H1 (cell line): ENCODE results near the gene CHAC1. TPM values are rescaled to one million over a fixed set of nuclear protein-coding genes. Genes with fewer than 3 reads are reported as not detected.

ENCODE experiments used
- CTCF ChIA-PET: fragments of 300-600 bp; sonication (Branson Sonifier 250); formaldehyde crosslinking; loops from one replicate; lab custom pipeline; 2021; ENCODE audit not compliant: partially characterized antibody; lab: Charles Lee
- POLR2A ChIA-PET: fragments of 300-600 bp; sonication (Branson Sonifier 250); formaldehyde crosslinking; loops from one replicate; lab custom pipeline; 2021; ENCODE audit warnings: inconsistent platforms; ENCODE audit not compliant: partially characterized antibody; lab: Charles Lee
- DNase-seq, 2 experiments: peaks; one replicate each; pipeline versions ENCODE4 v3.0.0 to v3.0.0-alpha.2; 2010 to 2022; ENCODE audit warnings: low spot score in 2 of 2, low read depth in 1 of 2, mixed read lengths in 1 of 2
- FAIRE-seq: peaks from 2 replicates; lab custom pipeline; 2011; peaks lifted over from hg19 to GRCh38; lab: Jason Lieb, UNC
- H2AFZ ChIP-seq: 2 replicates; pipeline ENCODE4 v1.8.1; 2012; ENCODE audit warnings: low read length, inconsistent platforms
- H2AK5ac ChIP-seq: 2 replicates; pipeline ENCODE4 v1.6.1; 2013; ENCODE audit warnings: low read depth, low read length
- H2BK120ac ChIP-seq: replicated peaks from 2 replicates; pipeline ENCODE3; 2013; ENCODE audit warnings: low read depth, low read length, inconsistent platforms
- H2BK12ac ChIP-seq: 2 replicates; pipeline ENCODE4 v1.6.1; 2013; ENCODE audit warnings: low read depth, low read length
- H2BK15ac ChIP-seq: 2 replicates; pipeline ENCODE4 v1.6.1; 2013; ENCODE audit warnings: low read length
- H2BK20ac ChIP-seq: 2 replicates; pipeline ENCODE4 v1.6.1; 2013; ENCODE audit warnings: low read length
- H2BK5ac ChIP-seq: 2 replicates; pipeline ENCODE4 v1.6.1; 2013; ENCODE audit warnings: low read depth, low read length
- H3K14ac ChIP-seq: 2 replicates; pipeline ENCODE4 v1.6.1; 2013; ENCODE audit warnings: inconsistent platforms; ENCODE audit not compliant: insufficient read length
- H3K18ac ChIP-seq: 2 replicates; pipeline ENCODE4 v1.6.1; 2013; ENCODE audit warnings: low read length; ENCODE audit errors: extremely low read depth
- H3K23ac ChIP-seq: 2 replicates; pipeline ENCODE4 v1.6.1; 2013; ENCODE audit warnings: inconsistent platforms; ENCODE audit not compliant: insufficient read length
- H3K23me2 ChIP-seq: 2 replicates; pipeline ENCODE4 v1.6.1; 2013; ENCODE audit warnings: low read depth, low read length
- H3K27ac ChIP-seq: 2 replicates; pipeline ENCODE4 v1.6.1; 2011; ENCODE audit warnings: low read depth, low read length, inconsistent platforms
- H3K27me3 ChIP-seq, 4 experiments: replicated peaks in 1 of 4; 1 replicate in 1 of 4; 2 replicates in 3 of 4; pipeline versions ENCODE4 v1.6.1 to v1.8.1; 2011 to 2013; ENCODE audit warnings: low read length in 3 of 4, mild to moderate bottlenecking in 3 of 4, inconsistent platforms in 2 of 4, mixed read lengths in 2 of 4, moderate library complexity in 1 of 4; ENCODE audit not compliant: control insufficient read depth in 3 of 4, insufficient read depth in 3 of 4; ENCODE audit errors: extremely low read depth in 1 of 4
- H3K36me3 ChIP-seq, 4 experiments: 2 replicates each; pipeline versions ENCODE4 v1.6.1 to v1.8.1; 2011 to 2013; ENCODE audit warnings: mild to moderate bottlenecking in 4 of 4, low read length in 3 of 4, moderate library complexity in 2 of 4, control low read depth in 1 of 4, inconsistent platforms in 1 of 4; ENCODE audit not compliant: insufficient read depth in 4 of 4, control insufficient read depth in 2 of 4
- H3K4ac ChIP-seq: replicated peaks from 2 replicates; pipeline ENCODE3; 2013; ENCODE audit warnings: low read length, low read depth, mixed read lengths, inconsistent platforms; ENCODE audit not compliant: insufficient read length
- H3K4me1 ChIP-seq, 4 experiments: replicated peaks in 1 of 4; 1 replicate in 1 of 4; 2 replicates in 3 of 4; pipeline versions ENCODE4 v1.6.1 to v1.8.1; 2011 to 2013; ENCODE audit warnings: low read length in 3 of 4, inconsistent platforms in 2 of 4, mixed read lengths in 1 of 4; ENCODE audit not compliant: insufficient read depth in 4 of 4, control insufficient read depth in 3 of 4
- H3K4me2 ChIP-seq, 2 experiments: 2 replicates each; pipeline versions ENCODE4 v1.6.1 to v1.8.1; 2011 to 2013; ENCODE audit warnings: low read depth in 2 of 2, low read length in 2 of 2, control low read depth in 1 of 2, inconsistent platforms in 1 of 2, mild to moderate bottlenecking in 1 of 2; ENCODE audit not compliant: insufficient read depth in 1 of 2
- H3K4me3 ChIP-seq, 4 experiments: fragments of 200-600, 300-600 bp in 1 of 4; sonication (generic), shearing (Covaris generic), sonication (Bioruptor Twin) in 1 of 4; 2 replicates each; pipeline versions ENCODE4 v1.5.1 to v1.8.1; 2011 to 2016; ENCODE audit warnings: low read length in 4 of 4, low read depth in 3 of 4, control low read depth in 2 of 4, inconsistent platforms in 2 of 4, mild to moderate bottlenecking in 2 of 4, mixed read lengths in 1 of 4, moderate library complexity in 1 of 4; ENCODE audit not compliant: insufficient read depth in 2 of 4; ENCODE audit errors: extremely low read depth in 1 of 4
- H3K56ac ChIP-seq: replicated peaks from 2 replicates; pipeline ENCODE3; 2013; ENCODE audit warnings: low read depth, mild to moderate bottlenecking, mixed read lengths, low read length, inconsistent platforms; ENCODE audit not compliant: insufficient read length
- H3K79me1 ChIP-seq: 2 replicates; pipeline ENCODE4 v1.6.1; 2013; ENCODE audit warnings: low read depth, low read length, control low read depth
- H3K79me2 ChIP-seq, 2 experiments: 2 replicates each; pipeline versions ENCODE4 v1.6.1 to v1.8.1; 2012 to 2013; ENCODE audit warnings: low read length in 2 of 2, mild to moderate bottlenecking in 2 of 2, inconsistent platforms in 1 of 2; ENCODE audit not compliant: insufficient read depth in 2 of 2, control insufficient read depth in 1 of 2
- H3K9ac ChIP-seq, 4 experiments: replicated peaks in 1 of 4; 1 replicate in 1 of 4; 2 replicates in 3 of 4; pipeline versions ENCODE4 v1.6.1 to v1.8.1; 2011 to 2013; ENCODE audit warnings: low read depth in 3 of 4, low read length in 3 of 4, control low read depth in 2 of 4, mild to moderate bottlenecking in 2 of 4, moderate library complexity in 2 of 4, inconsistent platforms in 1 of 4; ENCODE audit errors: extremely low read depth in 1 of 4
- H3K9me3 ChIP-seq, 2 experiments: 2 replicates each; pipeline versions ENCODE4 v1.6.1 to v1.8.1; 2012 to 2013; ENCODE audit warnings: mild to moderate bottlenecking in 2 of 2, moderate library complexity in 2 of 2, control low read depth in 1 of 2, inconsistent platforms in 1 of 2, low read depth in 1 of 2, low read length in 1 of 2, mixed read lengths in 1 of 2; ENCODE audit not compliant: insufficient read depth in 2 of 2
- H4K20me1 ChIP-seq, 2 experiments: replicated peaks in 1 of 2; 2 replicates each; pipeline versions ENCODE3 to v1.8.1; 2011 to 2013; ENCODE audit warnings: inconsistent platforms in 2 of 2, low read length in 2 of 2, mild to moderate bottlenecking in 1 of 2; ENCODE audit not compliant: insufficient read depth in 2 of 2, control insufficient read depth in 1 of 2
- H4K5ac ChIP-seq: 2 replicates; pipeline ENCODE4 v1.6.1; 2013; ENCODE audit warnings: low read length, low read depth, mixed read lengths, inconsistent platforms; ENCODE audit not compliant: insufficient read length
- H4K8ac ChIP-seq: 2 replicates; pipeline ENCODE4 v1.8.0; 2013; ENCODE audit warnings: mild to moderate bottlenecking, moderate library complexity, low read length, inconsistent platforms; ENCODE audit not compliant: insufficient read depth; ENCODE audit errors: extremely low read depth
- H4K91ac ChIP-seq: replicated peaks from 2 replicates; pipeline ENCODE3; 2013; ENCODE audit warnings: low read length, mixed read lengths, inconsistent platforms; ENCODE audit not compliant: insufficient read length
- BRCA1 ChIP-seq: IDR thresholded peaks from 2 replicates; pipeline ENCODE4 v1.6.1; 2012; ENCODE audit warnings: low read depth, low read length, improper control_type of control experiment
- HDAC2 ChIP-seq, 2 experiments: fragments of 300-600 bp in 1 of 2; sonication (generic) in 1 of 2; IDR thresholded peaks; 2 replicates each; pipeline ENCODE4 v1.6.1; 2011 to 2012; ENCODE audit warnings: low read depth in 2 of 2, low read length in 2 of 2, mild to moderate bottlenecking in 2 of 2, moderate library complexity in 2 of 2, borderline replicate concordance in 1 of 2, inconsistent platforms in 1 of 2
- MAFK ChIP-seq: IDR thresholded peaks from 2 replicates; pipeline ENCODE4 v1.6.1; 2012; ENCODE audit warnings: low read depth, mild to moderate bottlenecking, improper control_type of control experiment, low read length
- PHF8 ChIP-seq: fragments of 200-600 bp; sonication (generic); conservative IDR thresholded peaks from 2 replicates; pipeline ENCODE4 v1.7.1; 2012; ENCODE audit warnings: low read depth, mild to moderate bottlenecking, inconsistent platforms, low read length, moderate library complexity
- POLR2A ChIP-seq, 2 experiments: IDR thresholded peaks; 1 replicate in 1 of 2; 2 replicates in 1 of 2; pipeline ENCODE4 v1.6.1; 2011; ENCODE audit warnings: low read depth in 2 of 2, low read length in 2 of 2, mild to moderate bottlenecking in 2 of 2; ENCODE audit errors: control extremely low read depth in 1 of 2
- RAD21 ChIP-seq, 2 experiments: IDR thresholded peaks in 1 of 2; conservative IDR thresholded peaks in 1 of 2; 2 replicates each; pipeline ENCODE4 v1.6.1; 2011; ENCODE audit warnings: low read depth in 2 of 2, low read length in 2 of 2, improper control_type of control experiment in 1 of 2, inconsistent platforms in 1 of 2, mild to moderate bottlenecking in 1 of 2, moderate library complexity in 1 of 2
- SP2 ChIP-seq: IDR thresholded peaks from 2 replicates; pipeline ENCODE4 v1.6.1; 2012; ENCODE audit warnings: mild to moderate bottlenecking, low read length, inconsistent platforms
- USF2 ChIP-seq: IDR thresholded peaks from 2 replicates; pipeline ENCODE4 v1.6.1; 2011; ENCODE audit warnings: low read length, improper control_type of control experiment
- WGBS, 2 experiments: shearing (Covaris generic) in 1 of 2; methylation state at CpG; one replicate each; pipeline versions ENCODE4 v1.1.6 to v1.1.7; 2013 to 2015; ENCODE audit warnings: low lambda C conversion rate in 2 of 2, mixed read lengths in 2 of 2, inconsistent platforms in 1 of 2, low coverage in 1 of 2, missing lambda C conversion rate in 1 of 2; ENCODE audit not compliant: insufficient replicate concordance in 2 of 2, insufficient coverage in 1 of 2, insufficient read length in 1 of 2; ENCODE audit errors: extremely low coverage in 1 of 2, missing lambda C conversion rate in 1 of 2; 5-methylcytosine and 5-hydroxymethylcytosine counted together
- polyA plus RNA-seq, 7 experiments: library from polyadenylated mRNA; depleted of rRNA in 3 of 7; stranded (reverse) in 5 of 7; unstranded in 2 of 7; fragments of >200 nt in 5 of 7; fragments of 200-250 nt in 2 of 7; gene quantifications; 1 replicate in 5 of 7; 2 replicates in 1 of 7; 4 replicates in 1 of 7; pipeline versions ENCODE4 v1.2.1 to v1.2.3, GENCODE V29; 2011 to 2013; ENCODE audit warnings: missing spikeins in 2 of 7, mixed read lengths in 2 of 7
- total RNA-seq: library from RNA; stranded (reverse); fragmentation: NEBNext Ultra II Directional; extraction: Animal tissue kit (Norgen Biotek cat#: 25700); gene quantifications from 2 replicates; pipeline ENCODE4 v1.2.1, GENCODE V29; 2021

The CHAC1 gene
- total and polyA plus RNA-seq, 2 of the 8 experiments (the other 6 are each of a cell fraction or from before 2014, with no cell fraction given), result 34.3 to 159 TPM

GRCh38 chr15:40909662-40910630 is 43.3 kb upstream of the CHAC1 start:
- no peak overlapping the region for H4K91ac ChIP-seq
- CTCF ChIA-PET, result interaction anchor here (0.6 to 20.6 kb wide), 10 partner anchors 16 to 1176 kb away, joined by 3 to 619 read pairs (median 15); partner anchors contain the start of genes DLL4 and VPS18
- 0 out of 2 replicates have a peak overlapping the region, but pooled peaks have one; percentile 27 for H2BK12ac ChIP-seq
- H2BK20ac ChIP-seq, result no peak overlapping the region
- no peak overlapping the region for H3K56ac ChIP-seq
- WGBS, 2 experiments, result 91% methylated on average over 16 of the region's 17 CpGs; no CpG with 5 or more reads in 1 of the 2 experiments
- H2BK120ac ChIP-seq, result no peak overlapping the region
- H3K79me1 ChIP-seq, result no peaks in the 10 kb centered on the region
- H2BK5ac ChIP-seq, result no peak overlapping the region
- peaks cover 0 to 1% (median 0%) of the 10 kb centered on the region in 4 experiments; a peak in 1 of 8 replicates for H3K36me3 ChIP-seq
- H3K4me3 ChIP-seq, result no peak overlapping the region
- no peaks in the 10 kb centered on the region for H3K9me3 ChIP-seq
- no peak overlapping the region for H4K5ac ChIP-seq
- H2BK15ac ChIP-seq, result no peak overlapping the region
- no peak overlapping the region for H3K23ac ChIP-seq
- H3K14ac ChIP-seq, result no peak overlapping the region
- no peak for DNase-seq
- H4K8ac ChIP-seq, result no peak overlapping the region
- H3K18ac ChIP-seq, result 0 out of 2 replicates have a peak overlapping the region, but pooled peaks have one; percentile 40
- H3K23me2 ChIP-seq, result peaks cover 10% of the 10 kb centered on the region; the same call in 1 of the 2 replicates
- H2AFZ ChIP-seq, result no peak overlapping the region
- H3K27me3 ChIP-seq, result no peaks in the 10 kb centered on the region; a peak in 1 of 7 replicates
- FAIRE-seq, result no peak
- no peaks in the 10 kb centered on the region for H3K79me2 ChIP-seq
- TF ChIP-seq USF2 (no peak), SP2 (no peak), MAFK (no peak), PHF8 (no peak), POLR2A (IDR thresholded peaks at IDR 0.05; ENCODE audit: control extremely low read depth in 1 of 2, low read depth in 2 of 2, low read length in 2 of 2) (no peak), RAD21 (IDR thresholded peaks at IDR 0.05 in 1 of 2, conservative IDR thresholded peaks at IDR 0.05 in 1 of 2; ENCODE audit: low read depth in 2 of 2, low read length in 2 of 2) (no peak), BRCA1 (no peak), HDAC2 (IDR thresholded peaks at IDR 0.05; ENCODE audit: borderline replicate concordance in 1 of 2, low read depth in 2 of 2, low read length in 2 of 2) (no peak)
- TF ChIP-seq, all 59 proteins: peak for 0
- Histone ChIP-seq H3K4me2 (no peak overlapping the region), H3K27ac (no peak overlapping the region), H3K9ac (no peak overlapping the region), H4K20me1 (peaks cover 2 to 6% of the 10 kb centered on the region in 2 experiments), H3K4ac (no peak overlapping the region), H2AK5ac (no peak overlapping the region; the same call in 1 of the 2 replicates), H3K4me1 (peaks cover 0 to 28% (median 19%) of the 10 kb centered on the region in 4 experiments; a peak in 6 of 7 replicates)
- POLR2A ChIA-PET, result interaction anchor here (0.7 to 11.5 kb wide), 8 partner anchors 9 to 202 kb away, joined by 3 to 209 read pairs (median 4); partner anchors contain the start of genes CHAC1 and DLL4
